ENCODE results near the gene GPRIN1.

GRCh38 chr5:176647843-176648473 is 38.0 kb upstream of the GPRIN1 start:
- TF ChIP-seq CTCF (IDR thresholded peaks at IDR 0.05) (no peak), POLR2AphosphoS5 (IDR thresholded peaks at IDR 0.05) (no peak)
